ENCODE data around the gene XRCC6.
"Not testable (repeated sequence)": the region's sequence is repeated elsewhere in the genome, so short reads cannot be mapped to it uniquely, and the experiment has no call there.

XRCC6 gene

DNA sequence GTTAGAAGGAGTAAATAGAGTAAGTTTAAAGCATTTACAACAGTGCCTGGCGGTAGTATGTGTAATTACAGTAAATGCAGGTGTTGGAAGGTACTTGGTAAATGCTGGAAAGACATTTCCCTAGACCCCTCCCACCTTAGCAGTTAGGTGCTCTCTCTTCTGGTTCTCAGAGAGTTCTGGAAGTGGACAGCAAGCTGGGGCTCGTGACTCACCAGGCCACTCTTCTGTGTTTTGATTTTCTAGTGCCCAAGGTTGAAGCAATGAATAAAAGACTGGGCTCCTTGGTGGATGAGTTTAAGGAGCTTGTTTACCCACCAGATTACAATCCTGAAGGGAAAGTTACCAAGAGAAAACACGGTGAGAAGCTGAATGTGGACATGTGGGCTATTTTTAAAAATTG, 40.0 kb downstream of the XRCC6 start:
- no peak overlapping the region for H3K4me3 ChIP-seq (ENCODE audit: low read depth, low read length)
- TF ChIP-seq, protein P1, sequence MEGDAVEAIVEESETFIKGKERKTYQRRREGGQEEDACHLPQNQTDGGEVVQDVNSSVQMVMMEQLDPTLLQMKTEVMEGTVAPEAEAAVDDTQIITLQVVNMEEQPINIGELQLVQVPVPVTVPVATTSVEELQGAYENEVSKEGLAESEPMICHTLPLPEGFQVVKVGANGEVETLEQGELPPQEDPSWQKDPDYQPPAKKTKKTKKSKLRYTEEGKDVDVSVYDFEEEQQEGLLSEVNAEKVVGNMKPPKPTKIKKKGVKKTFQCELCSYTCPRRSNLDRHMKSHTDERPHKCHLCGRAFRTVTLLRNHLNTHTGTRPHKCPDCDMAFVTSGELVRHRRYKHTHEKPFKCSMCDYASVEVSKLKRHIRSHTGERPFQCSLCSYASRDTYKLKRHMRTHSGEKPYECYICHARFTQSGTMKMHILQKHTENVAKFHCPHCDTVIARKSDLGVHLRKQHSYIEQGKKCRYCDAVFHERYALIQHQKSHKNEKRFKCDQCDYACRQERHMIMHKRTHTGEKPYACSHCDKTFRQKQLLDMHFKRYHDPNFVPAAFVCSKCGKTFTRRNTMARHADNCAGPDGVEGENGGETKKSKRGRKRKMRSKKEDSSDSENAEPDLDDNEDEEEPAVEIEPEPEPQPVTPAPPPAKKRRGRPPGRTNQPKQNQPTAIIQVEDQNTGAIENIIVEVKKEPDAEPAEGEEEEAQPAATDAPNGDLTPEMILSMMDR (IDR thresholded peaks at IDR 0.05; ENCODE audit: insufficient read depth, low read depth, low read length, missing control alignments), result no peak
- no peak for DNase-seq (ENCODE audit: low read depth)

DNA sequence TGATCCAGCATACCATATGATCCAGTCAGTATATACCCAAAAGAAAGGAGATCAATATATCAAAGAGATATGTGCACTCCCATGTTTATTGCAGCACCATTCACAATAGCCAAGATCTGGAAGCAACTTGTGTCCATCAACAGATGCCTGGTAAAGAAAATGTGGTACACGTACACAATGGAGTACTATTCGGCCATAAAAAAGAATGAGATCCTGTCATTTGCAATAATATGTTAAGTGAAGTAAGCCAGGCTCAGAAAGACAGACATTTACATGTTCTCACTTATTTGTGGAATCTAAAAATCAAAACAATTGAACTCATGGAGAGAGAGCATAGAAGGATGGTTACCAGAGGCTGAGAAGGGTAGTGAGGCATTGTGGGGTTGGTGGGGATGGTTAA, 40.6 kb downstream of the XRCC6 start:
- DNase-seq (ENCODE audit: low read depth), result no peak
- TF ChIP-seq, protein P1 (IDR thresholded peaks at IDR 0.05; ENCODE audit: insufficient read depth, low read depth, low read length, missing control alignments), result no peak
- no peak overlapping the region for H3K4me3 ChIP-seq (ENCODE audit: low read depth, low read length)

DNA sequence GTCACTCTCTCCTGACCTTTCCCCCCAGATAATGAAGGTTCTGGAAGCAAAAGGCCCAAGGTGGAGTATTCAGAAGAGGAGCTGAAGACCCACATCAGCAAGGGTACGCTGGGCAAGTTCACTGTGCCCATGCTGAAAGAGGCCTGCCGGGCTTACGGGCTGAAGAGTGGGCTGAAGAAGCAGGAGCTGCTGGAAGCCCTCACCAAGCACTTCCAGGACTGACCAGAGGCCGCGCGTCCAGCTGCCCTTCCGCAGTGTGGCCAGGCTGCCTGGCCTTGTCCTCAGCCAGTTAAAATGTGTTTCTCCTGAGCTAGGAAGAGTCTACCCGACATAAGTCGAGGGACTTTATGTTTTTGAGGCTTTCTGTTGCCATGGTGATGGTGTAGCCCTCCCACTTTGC, 42.5 kb downstream of the XRCC6 start:
- H3K4me3 ChIP-seq (ENCODE audit: low read depth, low read length); DNase-seq (ENCODE audit: low read depth): not testable (repeated sequence)

DNA sequence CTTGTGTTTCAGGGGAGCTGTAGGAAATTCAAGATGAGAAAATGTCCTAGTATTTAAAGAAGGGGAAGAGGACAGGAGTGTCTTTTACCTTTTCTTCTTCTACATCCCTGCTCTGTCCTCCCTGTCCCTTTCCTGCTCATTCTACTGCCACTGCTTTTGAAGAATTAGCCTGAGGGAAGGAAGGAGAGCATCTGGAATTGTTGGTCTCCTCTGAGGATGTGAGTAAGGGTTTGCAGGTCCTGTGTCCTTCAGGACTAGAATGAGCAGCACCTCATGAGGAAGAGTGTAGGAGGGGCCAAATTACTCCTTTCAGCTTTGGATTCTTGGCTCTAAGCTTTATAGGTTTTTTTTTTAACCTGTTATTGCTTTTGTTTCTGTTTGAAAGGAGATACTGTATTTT, 43.4 kb downstream of the XRCC6 start:
- TF ChIP-seq, protein P1 (IDR thresholded peaks at IDR 0.05; ENCODE audit: insufficient read depth, low read depth, low read length, missing control alignments), result no peak
- no peak for DNase-seq (ENCODE audit: low read depth)

DNA sequence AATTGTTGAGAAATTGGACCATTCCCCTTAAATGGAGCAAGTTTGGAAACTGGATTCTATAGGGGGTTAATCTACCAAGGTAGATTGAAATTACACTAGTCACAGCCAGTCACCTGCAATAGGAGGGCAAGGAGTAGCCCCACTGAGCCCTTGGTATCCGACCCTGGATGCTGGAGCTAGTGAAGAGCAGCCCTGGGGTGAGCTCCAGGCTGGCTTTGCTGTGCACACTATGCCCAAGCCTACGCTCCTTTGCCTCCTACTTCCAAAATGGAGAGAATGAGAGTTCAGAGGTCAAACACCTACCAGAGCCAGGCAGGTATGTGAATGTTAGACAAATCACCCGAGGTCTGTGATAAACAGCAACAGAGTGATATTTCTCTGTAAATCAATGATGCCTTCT, 43.9 kb downstream of the XRCC6 start:
- no peak for DNase-seq (ENCODE audit: low read depth)
- TF ChIP-seq, protein P1 (IDR thresholded peaks at IDR 0.05; ENCODE audit: insufficient read depth, low read depth, low read length, missing control alignments), result no peak
- H3K4me3 ChIP-seq (ENCODE audit: low read depth, low read length), result no peak overlapping the region

More for the DNA sequence above, 43.4 kb downstream of the XRCC6 start:
- no peak overlapping the region for H3K4me3 ChIP-seq (ENCODE audit: low read depth, low read length)

DNA sequence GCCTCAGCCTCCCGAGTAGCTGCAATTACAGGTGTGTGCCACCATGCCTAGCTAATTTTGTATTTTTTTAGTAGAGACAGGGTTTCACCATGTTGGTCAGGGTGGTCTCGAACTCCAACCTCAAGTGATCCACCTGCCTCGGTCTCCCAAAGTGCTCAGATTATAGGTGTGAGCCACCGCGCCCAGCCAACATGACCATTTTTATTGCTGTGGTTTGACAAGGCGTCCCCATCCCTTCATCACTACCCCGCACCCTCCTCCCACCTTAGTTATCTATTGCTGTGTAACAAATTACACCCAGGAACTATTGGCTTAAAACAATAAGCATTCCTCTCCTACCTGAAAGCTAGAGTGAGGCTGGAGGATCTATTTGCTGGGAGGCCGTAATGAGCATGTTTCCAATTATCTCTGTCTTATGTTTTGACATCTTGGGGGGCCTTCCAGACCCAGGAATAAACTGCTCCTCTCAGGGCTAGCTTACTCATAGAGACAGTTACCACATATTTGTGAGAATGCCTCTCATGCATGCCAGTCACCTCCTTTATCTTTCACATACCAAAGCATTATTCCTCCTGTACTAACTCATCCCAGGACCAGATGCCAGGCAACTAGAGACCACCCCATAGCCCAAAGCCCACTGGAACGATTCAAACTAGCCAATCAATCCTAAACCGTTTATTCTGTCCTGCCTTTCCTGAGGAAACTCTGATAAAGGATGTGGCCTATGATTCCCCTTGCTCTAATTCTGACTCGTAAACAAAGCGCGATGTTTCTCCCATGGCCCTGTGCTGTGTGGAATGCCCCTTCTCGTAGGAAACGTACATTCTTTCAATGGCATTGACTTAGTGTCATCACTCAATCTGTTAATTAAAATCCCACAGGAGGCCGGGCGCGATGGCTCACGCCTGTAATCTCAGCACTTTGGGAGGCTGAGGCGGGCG, 48.1 kb downstream of the XRCC6 start:
- no peak overlapping the region for H3K4me3 ChIP-seq (ENCODE audit: low read depth, low read length)
- DNase-seq (ENCODE audit: low read depth), result no peak
- TF ChIP-seq, protein P1 (IDR thresholded peaks at IDR 0.05; ENCODE audit: insufficient read depth, low read depth, low read length, missing control alignments), result no peak

DNA sequence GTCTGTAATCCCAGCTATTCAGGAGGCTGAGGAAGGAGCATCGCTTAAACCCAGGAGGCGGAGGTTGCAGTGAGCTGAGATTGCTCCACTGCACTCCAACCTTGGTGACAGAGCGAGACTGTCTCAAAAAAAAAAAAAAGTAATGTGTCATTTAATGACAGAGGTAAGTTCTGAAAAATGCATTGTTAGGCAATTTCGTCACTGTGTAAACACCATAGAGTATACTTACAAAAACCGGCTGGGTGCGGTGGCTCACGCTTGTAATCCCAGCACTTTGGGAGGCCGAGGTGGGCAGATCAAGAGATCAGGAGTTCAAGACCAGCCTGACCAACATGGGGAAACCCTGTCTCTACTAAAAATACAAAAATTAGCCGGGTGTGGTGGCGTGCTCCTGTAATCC, 51.0 kb downstream of the XRCC6 start:
- not testable (repeated sequence) for H3K4me3 ChIP-seq (ENCODE audit: low read depth, low read length); DNase-seq (ENCODE audit: low read depth)

Measured in GM12865 (cell line).